DOHH2 (cell line): ENCODE data around the gene FSD1L.

Experiments
- CTCF ChIP-seq: fragments of 200-600 bp; sonication (generic); IDR thresholded peaks from one replicate; pipeline ENCODE4 v1.5.1; 2014; ENCODE audit warnings: antibody characterized with exemption, mild to moderate bottlenecking, low read depth, low read length; ENCODE audit not compliant: poor library complexity, severe bottlenecking
- EZH2phosphoT487 ChIP-seq: fragments of 200-600 bp; sonication (generic); IDR thresholded peaks from 2 replicates; pipeline ENCODE4 v1.6.1; 2017; ENCODE audit warnings: borderline replicate concordance, mild to moderate bottlenecking, antibody characterized with exemption, low read length, moderate library complexity, mixed read lengths

- TF ChIP-seq CTCF (no peak), EZH2phosphoT487 (no peak)
Measured at GRCh38 chr9:105447386-105447813, 434 bp upstream of the FSD1L start.
